Fibroblast of skin of abdomen (primary cell): ENCODE data around the gene NLRP6.

Experiments
- DNase-seq: peaks from one replicate; pipeline ENCODE4 v3.0.0-alpha.2; 2013

NLRP6 gene

DNA sequence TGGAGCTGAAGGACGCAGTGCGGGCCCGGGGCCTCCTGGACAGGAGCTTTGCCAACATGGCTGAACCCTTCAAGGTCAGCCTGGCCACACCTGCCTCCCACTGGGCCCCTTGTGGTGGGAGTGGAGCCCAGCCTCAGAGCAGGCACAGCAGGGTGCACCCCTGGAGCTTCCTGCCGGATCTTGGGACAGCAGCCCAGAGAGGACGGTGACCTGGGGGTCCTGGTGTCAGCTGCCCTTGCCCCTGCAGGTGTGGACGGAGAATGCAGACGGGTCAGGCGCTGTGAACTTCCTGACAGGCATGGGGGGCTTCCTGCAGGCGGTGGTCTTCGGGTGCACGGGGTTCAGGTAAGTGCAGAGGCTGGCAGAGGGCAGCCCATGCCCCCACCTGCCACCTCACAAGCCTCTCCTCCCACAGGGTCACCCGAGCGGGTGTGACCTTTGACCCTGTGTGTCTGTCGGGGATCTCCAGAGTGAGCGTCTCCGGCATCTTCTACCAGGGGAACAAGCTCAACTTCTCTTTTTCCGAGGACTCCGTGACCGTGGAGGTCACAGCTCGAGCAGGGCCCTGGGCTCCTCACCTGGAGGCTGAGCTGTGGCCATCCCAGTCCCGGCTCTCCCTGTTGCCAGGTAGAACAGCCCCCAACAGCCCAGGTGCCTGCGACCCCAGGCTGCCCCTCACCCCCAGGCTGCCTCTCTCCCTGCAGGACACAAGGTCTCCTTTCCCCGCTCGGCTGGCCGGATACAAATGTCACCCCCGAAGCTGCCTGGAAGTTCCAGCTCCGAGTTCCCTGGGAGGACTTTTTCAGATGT is 15.8 kb downstream of the NLRP6 start:
- no peak for DNase-seq

DNA sequence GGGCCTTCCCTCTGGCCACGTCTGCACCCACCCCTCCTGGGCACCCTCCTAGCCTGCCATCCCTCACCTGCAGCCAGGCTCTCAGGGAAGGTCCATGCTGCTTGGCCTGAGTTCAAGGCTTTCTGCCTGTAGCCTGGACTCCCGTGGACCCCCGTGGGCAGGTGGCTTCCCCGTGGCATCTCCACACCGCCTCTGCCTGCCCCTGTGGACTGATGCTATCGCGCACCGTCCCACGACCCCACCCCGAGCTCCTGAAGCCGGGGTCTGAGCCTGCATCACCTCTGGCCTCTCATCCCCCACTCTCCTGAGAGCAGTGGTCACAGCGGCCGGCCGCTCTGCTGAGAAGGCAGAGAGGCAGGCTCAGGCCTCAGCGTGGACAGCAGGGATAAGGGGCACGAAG is 16.6 kb downstream of the NLRP6 start:
- DNase-seq, result no peak

DNA sequence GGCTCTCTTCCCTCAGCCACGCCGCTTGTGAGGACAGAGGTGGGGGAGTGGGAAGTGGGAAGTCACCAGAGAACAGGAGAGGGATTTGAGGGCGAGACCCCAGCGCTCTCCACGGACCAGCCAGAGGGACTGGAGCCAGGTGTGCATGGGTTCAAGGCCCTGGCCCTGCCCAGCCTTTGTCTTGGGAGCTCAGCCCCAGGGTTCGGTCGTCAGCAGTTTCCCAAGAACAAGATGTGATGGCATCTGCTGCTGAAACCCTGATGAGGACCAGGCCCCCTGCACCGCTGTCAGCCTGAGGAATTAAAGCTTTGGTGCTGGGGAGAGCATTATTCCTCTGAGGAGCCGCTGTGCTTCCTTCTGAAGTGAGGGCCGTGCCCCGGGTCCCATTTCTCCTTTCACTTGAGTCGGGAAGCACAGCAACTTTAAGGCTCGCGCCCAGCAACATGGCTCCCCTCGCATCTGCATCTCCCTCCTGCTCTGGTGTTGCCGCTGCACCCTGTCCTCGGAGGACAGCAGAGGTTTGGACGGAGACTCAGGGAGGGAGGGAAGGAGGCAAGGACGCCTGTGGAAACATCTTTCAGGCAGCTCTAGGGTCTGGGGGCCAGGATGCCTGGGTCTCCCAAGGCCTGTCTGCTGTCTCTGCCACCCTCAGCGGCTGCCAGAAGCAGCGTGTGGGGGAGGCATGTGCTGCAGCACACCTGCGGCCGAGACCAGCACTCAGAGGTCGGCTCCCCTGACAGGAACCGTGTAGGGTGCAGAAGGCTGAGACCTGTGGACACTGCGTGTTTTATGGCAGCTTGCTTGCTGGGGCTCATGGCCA is 17.4 kb downstream of the NLRP6 start:
- DNase-seq, result no peak

DNA sequence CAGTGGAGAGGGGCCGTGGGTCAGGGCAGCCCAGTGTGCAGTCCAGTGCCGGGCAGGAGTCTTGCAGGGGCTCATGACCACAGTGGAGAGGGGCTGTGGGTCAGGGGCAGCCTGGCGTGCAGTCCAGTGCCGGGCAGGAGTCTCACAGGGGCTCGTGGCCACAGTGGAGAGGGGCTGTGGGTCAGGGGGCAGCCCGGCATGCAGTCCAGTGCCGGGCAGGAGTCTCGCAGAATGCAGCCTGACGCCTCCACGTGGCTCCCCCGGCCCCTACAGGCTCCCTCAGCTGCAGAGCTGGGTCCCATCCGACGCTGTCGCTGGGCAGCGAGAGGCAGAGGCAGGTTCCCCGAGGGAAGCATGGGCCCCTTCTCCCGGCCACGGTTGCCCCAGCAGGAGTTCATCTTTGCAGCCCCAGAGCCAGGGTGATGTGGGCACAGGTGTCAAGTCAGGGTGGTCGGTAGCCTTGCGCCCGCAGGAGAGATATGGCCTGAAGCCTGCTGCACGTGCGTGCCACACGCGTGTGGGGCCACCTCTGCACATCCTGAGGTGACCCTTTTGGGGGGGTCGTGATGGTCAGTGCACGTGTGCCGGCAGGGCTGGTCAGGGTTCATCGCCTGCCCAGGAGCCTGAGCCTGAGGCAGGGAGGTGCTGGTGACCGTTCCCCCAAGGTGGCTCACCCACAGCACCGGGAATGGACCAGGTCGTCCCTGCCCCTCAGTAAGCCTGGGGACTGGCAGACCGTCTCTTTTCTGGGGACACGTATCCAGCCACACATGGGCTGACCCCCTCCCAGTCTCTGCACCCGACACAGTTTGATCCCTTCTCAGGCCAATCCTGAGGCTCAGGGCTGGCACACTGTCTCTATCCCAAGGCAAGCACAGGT is 18.2 kb downstream of the NLRP6 start:
- DNase-seq, result no peak

- no peak for DNase-seq
Measured at GRCh38 chr11:297051-297585, 18.9 kb downstream of the NLRP6 start.

GRCh38 chr11:297586-298405 is 19.6 kb downstream of the NLRP6 start:
- DNase-seq, result peak; percentile 31

DNA sequence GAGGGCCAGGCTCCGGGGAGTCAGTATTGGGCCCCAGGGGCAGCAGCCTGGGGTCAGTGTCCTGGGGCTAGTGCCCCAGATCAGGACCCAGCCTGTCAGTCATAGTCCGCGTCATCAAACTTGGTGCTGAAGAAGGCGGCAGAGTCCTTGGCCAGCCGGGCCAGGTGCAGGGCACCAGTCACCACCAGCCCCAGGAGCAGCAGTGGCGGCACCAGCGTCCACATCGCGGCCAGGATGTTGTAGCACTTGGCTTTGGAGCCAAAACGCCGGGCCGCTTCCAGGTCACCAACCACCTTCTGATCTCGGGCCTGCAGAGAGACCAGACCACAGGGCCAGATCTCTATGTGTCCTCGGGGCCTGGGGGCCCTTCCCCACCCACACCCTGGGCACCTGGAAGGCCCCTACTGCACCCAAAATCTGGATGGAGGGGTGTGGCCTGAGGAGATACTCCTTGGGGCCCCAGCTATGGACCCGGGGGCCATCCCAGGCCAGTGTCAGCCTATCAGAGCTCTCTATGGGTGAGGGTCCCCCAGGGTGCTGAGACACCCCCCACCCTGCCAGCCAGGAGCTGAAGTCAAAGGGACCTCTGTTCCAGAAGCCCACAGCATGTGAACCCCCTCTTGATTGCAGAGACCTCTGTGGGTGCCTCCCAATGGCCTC is 20.3 kb downstream of the NLRP6 start:
- DNase-seq, result no peak

GRCh38 chr11:299081-299891 is 21.1 kb downstream of the NLRP6 start, which contains the start of gene IFITM5:
IFITM5 (minus strand) TSS chr11:299526; CDS start chr11:299490, 36 bp downstream.
- DNase-seq, result no peak

DNA sequence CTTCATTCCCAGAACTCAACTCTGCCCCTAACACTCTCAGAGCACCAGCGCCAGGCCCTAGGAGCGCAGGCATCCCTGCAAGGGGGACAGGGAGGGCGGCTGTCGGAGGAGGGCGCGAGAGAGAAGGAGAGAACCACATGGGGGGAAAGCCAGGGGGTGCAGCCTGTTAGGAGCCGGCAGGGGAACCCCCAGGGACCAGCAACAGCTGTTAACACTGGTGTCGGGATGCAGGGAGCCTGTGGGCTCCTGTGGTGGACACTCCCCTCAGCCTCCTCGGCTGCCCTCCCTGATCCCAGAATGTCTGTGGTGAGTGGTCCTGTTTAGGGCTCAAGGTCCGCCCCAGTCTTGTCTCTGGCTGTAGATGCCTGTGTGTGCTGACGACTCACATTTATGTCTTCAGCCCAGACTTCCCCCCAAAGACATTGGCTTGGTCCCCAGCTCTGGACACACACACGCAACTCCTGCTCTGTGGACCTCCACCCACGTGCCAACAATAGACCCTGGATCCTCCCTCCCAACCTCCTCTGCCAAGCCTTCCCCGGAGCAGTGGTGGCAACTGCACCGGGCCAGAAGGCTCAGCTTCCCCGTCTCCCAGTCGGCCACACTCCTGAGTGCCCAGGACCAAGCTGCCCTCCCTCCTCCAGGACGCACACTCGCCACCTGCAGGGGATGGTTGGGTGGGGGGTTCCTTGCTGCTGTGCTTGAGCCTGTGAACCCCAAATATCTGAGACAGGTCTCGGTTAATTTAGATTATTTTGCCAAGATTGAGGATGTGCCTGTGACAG is 21.9 kb downstream of the NLRP6 start:
- DNase-seq, result no peak

GRCh38 chr11:303363-303762 is 25.2 kb downstream of the NLRP6 start:
- no peak for DNase-seq

GRCh38 chr11:304061-304506 is 25.9 kb downstream of the NLRP6 start:
- DNase-seq, result no peak

DNA sequence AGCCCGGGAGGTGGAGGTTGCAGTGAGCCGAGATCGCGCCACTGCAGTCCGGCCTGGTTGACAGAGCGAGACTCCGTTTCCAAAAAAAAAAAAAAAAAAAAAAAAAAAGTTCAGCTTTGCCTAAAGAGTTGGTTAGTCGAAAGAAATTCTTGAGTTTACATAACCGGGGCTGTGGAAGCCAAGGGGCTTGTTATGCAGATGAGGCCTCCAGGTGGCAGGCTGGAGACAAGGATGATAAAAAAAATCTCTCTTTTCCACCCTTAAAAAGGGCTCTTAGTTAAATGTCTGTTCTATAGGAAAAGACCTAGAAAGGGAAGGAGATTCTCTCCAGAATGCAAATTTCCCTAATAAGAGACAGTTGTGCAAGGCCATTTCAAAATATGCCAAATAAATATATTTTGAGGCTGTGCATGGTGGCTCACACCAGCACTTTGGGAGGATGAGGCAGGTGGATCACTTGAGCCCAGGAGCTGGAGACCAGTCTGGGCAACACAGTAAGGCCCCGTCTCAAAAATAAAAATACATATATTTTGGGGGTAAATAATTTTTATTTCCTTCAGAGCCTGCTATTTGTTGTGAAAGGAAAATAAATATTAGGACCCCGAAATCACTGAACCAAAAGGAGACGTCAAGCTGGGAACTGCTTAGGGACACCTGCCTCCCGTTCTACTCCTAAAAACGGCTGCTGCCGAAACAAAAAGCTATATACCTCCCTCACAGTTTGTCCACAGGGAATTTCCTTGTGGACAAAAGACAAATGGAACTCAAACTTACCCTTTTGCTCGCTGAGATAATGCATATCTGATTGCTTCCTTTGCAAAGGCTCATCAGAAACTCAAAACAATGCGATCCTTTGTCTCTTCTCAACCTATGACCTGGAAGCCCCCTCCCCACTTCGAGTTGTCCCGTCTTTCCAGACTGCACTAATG is 27.0 kb downstream of the NLRP6 start:
- peak; percentile 75 for DNase-seq

DNA sequence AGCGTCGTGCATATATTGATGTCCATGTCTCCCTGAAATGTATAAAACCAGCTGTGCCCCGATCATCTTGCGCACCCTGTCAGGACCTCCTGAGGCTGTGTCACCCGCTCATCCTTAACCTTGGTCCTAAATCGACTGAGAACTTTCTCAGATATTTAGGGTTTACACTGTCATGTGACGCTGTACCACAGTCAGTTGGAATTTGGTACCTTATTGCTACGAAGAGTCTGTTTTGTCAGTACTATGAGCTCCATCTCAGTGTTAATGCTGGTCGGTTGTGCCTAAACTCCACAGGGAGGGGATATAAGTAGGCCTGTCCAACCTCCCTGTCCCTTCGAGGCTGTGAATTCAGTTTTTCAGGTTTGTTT is 27.6 kb downstream of the NLRP6 start:
- no peak for DNase-seq

DNA sequence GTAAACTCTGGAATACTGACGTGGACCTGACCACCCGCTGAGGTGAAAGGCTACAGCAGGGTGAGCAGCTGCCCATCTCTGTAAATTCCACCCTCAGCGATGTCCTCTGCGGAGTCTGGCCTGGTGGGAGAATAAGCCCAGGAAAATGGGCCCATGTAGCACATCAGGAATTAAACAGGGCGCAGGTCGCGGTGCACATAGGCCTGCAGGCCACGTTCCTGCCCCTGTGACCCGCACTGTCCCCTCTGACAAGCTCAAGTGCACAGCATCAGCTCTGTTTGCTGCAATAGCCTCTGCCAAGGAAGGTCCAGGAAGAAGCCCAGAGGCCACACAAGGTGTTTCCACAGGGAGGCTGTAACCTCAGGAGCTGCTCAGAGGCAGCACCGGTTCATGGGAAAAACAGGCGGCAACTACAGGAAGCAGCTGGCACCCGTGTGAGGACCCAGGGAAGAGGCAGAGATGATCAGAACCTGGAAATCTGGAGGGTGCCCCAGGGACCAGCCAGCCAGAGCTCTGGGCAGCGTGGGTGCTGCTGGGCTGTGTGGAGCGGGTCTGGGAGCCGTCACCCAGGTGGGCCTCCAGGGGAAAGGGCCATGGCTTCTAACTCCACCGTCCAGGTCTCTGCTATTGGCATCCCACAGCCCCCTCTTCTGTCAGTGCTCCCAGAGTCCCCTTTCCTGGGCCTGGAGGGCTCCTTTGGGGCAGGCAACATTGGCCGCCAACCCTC is 28.6 kb downstream of the NLRP6 start:
- DNase-seq, result no peak

- DNase-seq, result peak; percentile 90
Measured at GRCh38 chr11:307766-308708, 29.8 kb downstream of the NLRP6 start, which contains the start of gene IFITM2. IFITM2 (plus strand) TSS chr11:307816; CDS start chr11:308193, 377 bp downstream.
